D721Med (cell line): ENCODE measurements around the gene FRMPD1.

Experiments used
- DNase-seq: peaks from one replicate; pipeline ENCODE4 v3.0.0; 2011; ENCODE audit warnings: low spot score; ENCODE audit not compliant: insufficient read length
- FAIRE-seq: peaks from 2 replicates; lab custom pipeline; 2011; peaks lifted over from hg19 to GRCh38; lab: Jason Lieb, UNC
- CTCF ChIP-seq: IDR thresholded peaks from 2 replicates; pipeline ENCODE4 v1.5.1; 2012; ENCODE audit warnings: mild to moderate bottlenecking, control low read depth; ENCODE audit not compliant: insufficient read depth; ENCODE audit errors: missing control alignments

FRMPD1 gene

GRCh38 chr9:37787059-37787458 lies 136.3 kb downstream of the FRMPD1 start:
- no peak for TF ChIP-seq CTCF
- no peak for FAIRE-seq

GRCh38 chr9:37788332-37788731 lies 137.6 kb downstream of the FRMPD1 start:
- TF ChIP-seq CTCF = no peak
- DNase-seq = no peak

More at GRCh38 chr9:37787059-37787458, 136.3 kb downstream of the FRMPD1 start:
- DNase-seq = no peak

DNA sequence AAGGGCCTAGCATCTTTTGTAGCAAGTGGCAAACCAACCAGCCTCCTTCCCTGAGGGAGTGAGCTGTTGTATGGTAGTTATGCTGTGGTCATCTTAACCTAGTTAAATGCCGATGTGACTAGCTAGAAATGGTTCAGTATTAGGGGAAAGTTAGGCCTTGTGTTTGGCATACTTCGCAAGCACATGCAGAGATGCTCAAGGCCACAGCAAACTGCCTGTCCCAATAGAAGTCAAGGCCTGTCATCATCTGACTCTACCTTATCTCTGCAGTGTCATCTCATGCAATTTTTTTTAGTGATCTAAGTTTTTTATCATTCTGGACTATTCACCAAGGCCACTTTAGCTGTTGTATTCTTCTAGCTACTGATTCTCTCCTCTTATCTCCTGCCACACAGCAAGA lies 139.3 kb downstream of the FRMPD1 start:
- TF ChIP-seq CTCF = no peak
- no peak for FAIRE-seq
- no peak for DNase-seq

More at GRCh38 chr9:37788332-37788731, 137.6 kb downstream of the FRMPD1 start:
- FAIRE-seq = no peak

DNA sequence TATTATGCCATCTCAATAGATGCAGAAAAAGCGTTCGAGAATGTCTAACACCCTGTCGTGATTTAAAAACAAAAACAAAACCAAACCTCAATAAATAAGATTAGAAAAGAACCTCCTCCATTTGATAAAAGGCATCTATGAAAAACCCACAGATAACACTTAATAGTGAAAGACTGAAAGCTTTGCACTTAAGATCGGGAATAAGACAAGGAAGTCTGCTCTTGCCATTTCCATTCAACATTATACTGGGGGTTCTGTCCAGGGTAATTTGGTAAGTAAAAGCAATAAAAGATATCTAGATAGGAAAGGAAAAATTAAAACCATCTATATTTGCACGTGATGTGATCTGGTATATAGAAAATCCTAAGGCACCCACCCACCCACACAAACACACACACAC lies 141.4 kb downstream of the FRMPD1 start:
- no peak for FAIRE-seq
- no peak for DNase-seq
- TF ChIP-seq CTCF = no peak

GRCh38 chr9:37796232-37796631 lies 145.5 kb downstream of the FRMPD1 start:
- TF ChIP-seq CTCF = no peak
- no peak for DNase-seq
- no peak for FAIRE-seq
